GM21786 (cell line): ENCODE results near the gene TARS2.
A peak's percentile ranks its signal among the peaks of the same experiment; 100 is the strongest.

Source experiments
- ATAC-seq: cut with Tn5 transposase; IDR thresholded peaks from one replicate; pipeline ENCODE4 v1.9.1; 2021; ENCODE audit not compliant: unreplicated experiment

TARS2 gene

GRCh38 chr1:150507912-150508864, 21.0 kb downstream of the TARS2 start, which contains the start of gene ECM1:
Gene ECM1, plus strand, starts transcription at chr1:150508109. Its CDS starts 101 bp downstream, at chr1:150508210.
- no peak for ATAC-seq

- ATAC-seq, result no peak
Measured at GRCh38 chr1:150508982-150509381, 21.8 kb downstream of the TARS2 start.

GRCh38 chr1:150511551-150511950, 24.3 kb downstream of the TARS2 start:
- no peak for ATAC-seq

- no peak for ATAC-seq
Measured at GRCh38 chr1:150511985-150512660, 24.9 kb downstream of the TARS2 start.

- no peak for ATAC-seq
Measured at GRCh38 chr1:150512846-150513245, 25.6 kb downstream of the TARS2 start.

GRCh38 chr1:150513351-150513791, 26.2 kb downstream of the TARS2 start:
- ATAC-seq, result no peak

GRCh38 chr1:150514260-150514659, 27.0 kb downstream of the TARS2 start:
- ATAC-seq, result no peak

GRCh38 chr1:150514913-150515327, 27.7 kb downstream of the TARS2 start:
- no peak for ATAC-seq

- peak; percentile 93 for ATAC-seq
Measured at GRCh38 chr1:150515328-150516049, 28.3 kb downstream of the TARS2 start, which contains the start of gene FALEC. Gene FALEC, plus strand, starts transcription at chr1:150515752.

GRCh38 chr1:150516050-150516591, 28.9 kb downstream of the TARS2 start:
- no peak for ATAC-seq

GRCh38 chr1:150516616-150517015, 29.4 kb downstream of the TARS2 start:
- ATAC-seq, result no peak

GRCh38 chr1:150521196-150521968, 34.2 kb downstream of the TARS2 start:
- no peak for ATAC-seq

GRCh38 chr1:150525348-150525747, 38.1 kb downstream of the TARS2 start:
- no peak for ATAC-seq

- no peak for ATAC-seq
Measured at GRCh38 chr1:150528196-150528595, 41.0 kb downstream of the TARS2 start.

- ATAC-seq, result no peak
Measured at GRCh38 chr1:150529017-150529416, 41.8 kb downstream of the TARS2 start.

- ATAC-seq, result no peak
Measured at GRCh38 chr1:150530491-150531159, 43.4 kb downstream of the TARS2 start.

- no peak for ATAC-seq
Measured at GRCh38 chr1:150532860-150533259, 45.6 kb downstream of the TARS2 start.

GRCh38 chr1:150534002-150534401, 46.8 kb downstream of the TARS2 start:
- ATAC-seq, result no peak

- ATAC-seq, result no peak
Measured at GRCh38 chr1:150535511-150536287, 48.5 kb downstream of the TARS2 start.
